Effector CD8-positive, alpha-beta T cell (primary cell): ENCODE measurements around the gene NR2C2AP.
A peak's percentile ranks its signal among the peaks of the same experiment; 100 is the strongest.
"Not testable (repeated sequence)": the region's sequence is repeated elsewhere in the genome, so short reads cannot be mapped to it uniquely, and the experiment has no call there.

ENCODE experiments used
- DNase-seq: peaks from one replicate; lab custom pipeline; 2025; lab: John Stamatoyannopoulos, UW
- total RNA-seq, 4 experiments: gene quantifications; one replicate each; lab custom pipeline; 2026; lab: John Stamatoyannopoulos, UW

NR2C2AP gene
- 12.5 to 36.0 (median 22.2) reads per million in 4 experiments for total RNA-seq

- DNase-seq: peak; percentile 85
These were observed at the start of gene NR2C2AP for GRCh38 chr19:19203012-19203856. Gene NR2C2AP, minus strand, starts transcription at chr19:19203414. Its CDS starts 354 bp downstream, at chr19:19203060.

- no peak for DNase-seq
These were observed 47.1 kb upstream of the NR2C2AP start for GRCh38 chr19:19250196-19250801.

DNA sequence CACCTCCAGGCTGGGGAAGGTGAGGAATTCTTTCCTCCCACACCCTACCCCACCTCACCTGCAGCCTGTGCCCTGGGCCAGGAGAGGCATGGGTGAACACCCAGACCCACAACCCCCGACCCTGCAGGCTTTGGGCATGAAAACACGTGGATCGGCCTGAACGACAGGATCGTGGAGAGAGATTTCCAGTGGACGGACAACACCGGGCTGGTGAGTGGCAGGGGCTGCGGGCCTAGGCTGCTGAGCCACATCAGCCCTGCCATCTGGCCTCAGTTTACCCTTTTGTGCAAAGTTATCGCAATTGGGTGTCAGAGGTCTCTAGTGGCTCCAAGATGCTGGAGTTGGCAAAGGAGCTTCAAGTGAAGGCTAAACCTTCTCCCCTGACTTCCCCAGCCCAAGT, 37.3 kb upstream of the NR2C2AP start:
- no peak for DNase-seq

- no peak for DNase-seq
These were observed 36.5 kb upstream of the NR2C2AP start for GRCh38 chr19:19239675-19240074.

GRCh38 chr19:19238126-19238894, 35.1 kb upstream of the NR2C2AP start:
- no peak for DNase-seq

- DNase-seq: no peak
These were observed 33.0 kb upstream of the NR2C2AP start for GRCh38 chr19:19236173-19236572.

- no peak for DNase-seq
These were observed 31.1 kb upstream of the NR2C2AP start for GRCh38 chr19:19234220-19234816.

GRCh38 chr19:19232261-19232721, 29.1 kb upstream of the NR2C2AP start:
- no peak for DNase-seq

- no peak for DNase-seq
These were observed 27.8 kb upstream of the NR2C2AP start for GRCh38 chr19:19230999-19231398.

DNA sequence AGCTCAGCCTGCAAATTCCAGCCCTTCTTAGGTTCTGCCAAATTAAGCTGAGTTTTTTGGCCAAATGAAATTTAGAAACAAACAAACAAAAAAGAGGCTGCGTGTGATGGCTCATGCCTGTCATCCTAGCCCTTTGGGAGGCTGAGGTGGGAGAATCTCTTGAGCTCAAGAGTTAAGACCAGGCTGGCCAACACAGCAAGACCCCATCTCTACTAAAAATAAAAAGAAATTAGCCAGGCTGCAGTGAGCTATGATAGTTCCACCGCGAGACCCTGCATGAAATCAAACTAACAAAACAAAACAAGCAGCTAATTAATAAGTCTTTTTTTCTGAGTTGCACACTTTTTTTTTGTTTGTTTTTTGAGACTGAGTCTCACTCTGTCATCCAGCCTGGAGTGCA, 26.5 kb upstream of the NR2C2AP start:
- DNase-seq: no peak

- no peak for DNase-seq
These were observed 24.0 kb upstream of the NR2C2AP start for GRCh38 chr19:19227217-19227616.

- no peak for DNase-seq
These were observed 23.4 kb upstream of the NR2C2AP start for GRCh38 chr19:19226663-19227062.

DNA sequence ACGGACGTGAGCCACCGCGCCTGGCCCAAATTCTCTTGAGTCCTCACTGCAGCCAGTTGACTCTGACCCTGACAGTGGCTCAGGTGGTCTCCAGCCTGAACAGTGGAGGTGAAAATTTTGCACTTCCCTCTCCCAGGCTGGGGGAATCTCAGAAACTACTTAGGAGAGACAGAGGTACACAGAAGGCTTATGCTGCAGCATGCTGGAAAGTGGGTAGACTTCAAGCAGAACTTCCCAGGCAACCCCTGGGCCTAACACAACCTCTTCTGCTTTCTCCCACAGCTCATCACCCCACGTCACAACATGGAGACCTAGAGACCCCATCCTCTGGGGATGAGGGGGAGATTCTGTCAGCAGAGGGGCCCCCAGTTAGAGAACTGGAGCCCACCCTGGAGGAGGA, 23.0 kb upstream of the NR2C2AP start:
- no peak for DNase-seq

DNA sequence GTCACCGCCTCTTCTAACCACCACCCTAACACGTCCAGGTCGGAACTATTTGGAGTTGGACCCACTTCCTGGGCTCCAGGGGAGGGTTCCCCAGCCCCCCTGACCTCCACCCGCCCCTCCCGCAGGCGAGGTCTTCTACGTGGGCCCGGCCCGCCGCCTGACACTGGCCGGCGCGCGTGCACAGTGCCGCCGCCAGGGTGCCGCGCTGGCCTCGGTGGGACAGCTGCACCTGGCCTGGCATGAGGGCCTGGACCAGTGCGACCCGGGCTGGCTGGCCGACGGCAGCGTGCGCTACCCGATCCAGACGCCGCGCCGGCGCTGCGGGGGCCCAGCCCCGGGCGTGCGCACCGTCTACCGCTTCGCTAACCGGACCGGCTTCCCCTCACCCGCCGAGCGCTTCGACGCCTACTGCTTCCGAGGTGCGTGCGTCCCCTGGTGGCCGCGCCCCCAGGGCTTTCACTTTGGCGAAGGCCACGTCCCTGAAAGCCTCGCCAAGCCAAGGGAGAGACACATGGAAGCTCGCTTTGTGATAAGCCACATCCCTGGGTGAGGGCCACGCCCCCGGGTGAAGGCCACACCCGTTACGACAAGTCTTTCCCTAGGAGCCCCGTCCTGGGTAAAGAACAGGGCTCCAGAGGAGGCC, 21.8 kb upstream of the NR2C2AP start:
- DNase-seq: peak; percentile 58

DNA sequence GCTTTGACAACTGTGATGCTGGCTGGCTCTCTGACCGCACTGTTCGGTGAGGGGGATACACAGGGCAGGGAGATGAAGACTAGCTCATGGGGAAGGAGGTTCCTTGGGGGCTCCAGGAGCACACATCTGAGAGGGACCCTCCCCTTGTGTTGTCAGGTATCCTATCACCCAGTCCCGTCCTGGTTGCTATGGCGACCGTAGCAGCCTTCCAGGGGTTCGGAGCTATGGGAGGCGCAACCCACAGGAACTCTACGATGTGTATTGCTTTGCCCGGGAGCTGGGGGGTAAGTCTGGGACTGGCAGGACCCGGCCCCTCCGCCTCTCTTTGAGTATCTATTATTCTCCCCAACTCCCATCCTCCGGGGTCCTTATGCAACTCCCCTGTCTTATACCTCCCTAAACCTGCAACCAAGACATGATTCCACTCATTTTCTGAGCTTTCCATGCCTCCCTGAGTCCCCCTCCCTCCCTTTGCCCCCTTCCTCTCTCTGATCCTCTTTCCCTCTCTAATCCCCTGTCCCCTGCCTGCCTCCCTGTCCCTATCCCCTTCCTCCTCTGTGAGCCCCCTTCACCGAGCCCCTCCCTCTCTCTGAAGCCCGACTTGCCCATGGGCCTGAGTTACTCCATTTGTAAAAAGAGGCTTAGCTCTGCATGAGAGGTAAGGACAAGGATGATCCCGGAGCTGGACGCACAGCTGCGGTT, 21.1 kb upstream of the NR2C2AP start:
- DNase-seq: no peak

DNA sequence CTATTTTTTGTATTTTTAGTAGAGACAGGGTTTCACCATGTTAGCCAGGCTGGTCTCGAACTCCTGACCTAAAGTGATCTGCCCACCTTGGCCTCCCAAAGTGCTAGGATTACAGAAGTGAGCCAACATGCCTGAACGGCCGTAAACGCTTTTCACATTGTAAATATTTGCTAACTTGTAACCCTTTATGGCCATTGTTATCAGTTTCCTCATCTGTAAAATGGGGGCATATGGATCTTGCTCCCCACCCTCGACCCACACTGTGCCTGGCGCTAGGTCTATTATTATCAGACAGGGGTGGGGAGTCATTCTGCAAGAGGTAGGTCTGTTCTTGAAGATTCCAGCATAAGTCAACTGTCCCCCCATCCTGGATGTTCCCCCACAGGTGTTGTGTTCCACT, 20.4 kb upstream of the NR2C2AP start:
- DNase-seq: no peak

DNA sequence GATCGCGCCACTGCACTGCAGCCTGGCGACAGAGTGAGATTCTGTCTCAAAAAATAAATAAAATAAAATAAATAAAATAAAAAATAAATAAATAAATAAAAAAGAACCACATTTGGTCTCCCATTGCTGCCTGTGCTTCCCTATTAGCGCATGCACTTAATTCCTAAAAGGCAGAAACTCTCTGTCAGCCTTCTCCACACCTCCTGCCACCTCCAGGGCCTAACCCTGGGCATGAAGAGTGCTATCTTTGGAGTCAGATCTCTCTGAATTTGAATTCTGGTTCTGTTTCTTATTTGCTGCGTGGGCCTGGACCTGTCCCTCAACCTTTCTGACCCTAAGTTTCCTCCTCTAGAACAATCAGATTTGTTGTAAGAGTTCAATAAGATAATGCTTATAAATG, 19.8 kb upstream of the NR2C2AP start:
- DNase-seq: no peak

DNA sequence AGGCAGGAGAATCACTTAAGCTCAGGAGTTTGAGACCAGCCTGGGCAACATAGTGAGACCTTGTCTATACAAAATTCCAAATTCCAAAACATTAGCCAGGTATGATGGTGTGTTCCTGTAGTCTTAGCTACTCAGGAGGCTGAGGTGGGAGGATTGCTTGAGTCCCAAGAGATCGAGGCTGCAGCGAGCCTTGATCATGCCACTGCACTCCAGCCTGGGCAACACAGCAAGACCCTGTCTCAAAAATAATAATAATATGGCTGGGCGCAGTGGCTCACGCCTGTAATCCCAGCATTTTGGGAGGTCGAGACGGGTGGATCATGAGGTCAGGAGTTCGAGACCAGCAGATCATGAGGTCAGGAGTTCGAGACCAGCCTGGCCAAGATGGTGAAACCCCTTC, 17.8 kb upstream of the NR2C2AP start:
- not testable (repeated sequence) for DNase-seq

DNA sequence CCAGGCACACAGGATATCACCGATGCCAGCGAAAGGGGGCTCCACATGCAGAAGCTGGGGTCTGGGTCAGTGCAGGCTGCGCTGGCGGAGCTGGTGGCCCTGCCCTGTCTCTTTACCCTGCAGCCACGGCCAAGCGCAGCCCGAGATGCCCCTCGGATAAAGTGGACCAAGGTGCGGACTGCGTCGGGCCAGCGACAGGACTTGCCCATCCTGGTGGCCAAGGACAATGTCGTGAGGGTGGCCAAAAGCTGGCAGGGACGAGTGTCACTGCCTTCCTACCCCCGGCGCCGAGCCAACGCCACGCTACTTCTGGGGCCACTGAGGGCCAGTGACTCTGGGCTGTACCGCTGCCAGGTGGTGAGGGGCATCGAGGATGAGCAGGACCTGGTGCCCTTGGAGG, 15.7 kb upstream of the NR2C2AP start:
- DNase-seq: no peak

DNA sequence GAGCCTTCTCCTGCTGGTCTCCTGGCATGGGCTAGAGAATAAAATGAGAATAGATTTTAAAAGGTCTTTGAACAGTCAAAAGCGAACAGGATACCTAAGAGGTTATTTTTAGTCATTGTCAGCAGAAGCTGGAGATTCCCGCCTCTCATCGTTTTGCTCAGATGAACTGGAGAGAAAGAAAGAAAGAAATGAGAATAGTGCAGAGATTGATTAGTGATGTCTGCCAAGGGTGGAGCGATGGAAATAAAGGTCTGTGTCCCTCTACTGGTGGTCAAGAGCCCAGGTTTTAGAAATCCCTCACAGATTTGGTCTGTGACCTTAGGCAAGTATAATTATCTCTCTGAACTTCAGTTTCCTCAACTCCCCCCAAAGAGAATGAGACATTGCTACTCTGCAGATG, 13.9 kb upstream of the NR2C2AP start:
- no peak for DNase-seq

DNA sequence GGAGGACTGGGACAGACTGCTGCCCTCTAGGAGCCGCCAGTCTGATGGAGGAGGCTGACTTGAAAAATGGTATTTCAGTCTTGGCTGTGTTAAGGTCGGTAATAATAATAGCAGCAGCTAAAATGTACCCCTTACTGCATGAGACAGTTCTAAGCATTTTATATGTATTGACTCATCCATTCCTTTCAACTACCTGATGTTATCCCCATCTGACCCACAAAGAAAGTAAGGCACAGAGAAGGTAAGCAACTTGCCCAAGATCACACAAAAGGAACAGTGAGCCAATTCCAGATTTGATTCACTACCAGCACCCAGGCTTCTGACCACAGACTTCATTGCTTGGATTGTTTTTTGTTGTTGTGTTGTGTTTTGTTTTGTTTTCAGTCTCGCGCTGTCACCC, 12.6 kb upstream of the NR2C2AP start:
- no peak for DNase-seq
